GM12878 (cell line): ENCODE results near the gene KCNK5. TPM values are rescaled to one million over a fixed set of nuclear protein-coding genes. Genes with fewer than 3 reads are reported as not detected.
A peak's percentile ranks its signal among the peaks of the same experiment; 100 is the strongest.

ENCODE experiments used
- ATAC-seq: fragments of 200-7000 bp; cut with Tn5 transposase; 3 replicates; pipeline ENCODE4 v1.9.1; 2020; ENCODE audit warnings: mild to moderate bottlenecking, moderate library complexity
- BruUV-seq: library from RNA; stranded (reverse); fragments of 400-500 nt; replicated peaks from 2 replicates; lab custom pipeline; 2021; lab: Mats Ljungman, UMichigan
- CTCF ChIA-PET: fragments of 300-600 bp; sonication (Branson Sonifier 250); formaldehyde crosslinking; extraction: SDS; loops from one replicate; lab custom pipeline; 2021; ENCODE audit warnings: inconsistent platforms; lab: Yijun Ruan, JAX
- POLR2A ChIA-PET: fragments of 350-600 bp; formaldehyde crosslinking; extraction: SDS; loops from one replicate; lab custom pipeline; 2021; ENCODE audit warnings: inconsistent platforms; lab: Charles Lee
- RAD21 ChIA-PET: fragments of 300-600 bp; sonication (Branson Sonifier 250); formaldehyde crosslinking; loops from one replicate; lab custom pipeline; 2023; ENCODE audit warnings: antibody characterized with exemption; ENCODE audit not compliant: unreplicated experiment; lab: Charles Lee
- SMC1A ChIA-PET: fragments of 300-600 bp; sonication (Branson Sonifier 250); formaldehyde crosslinking; loops from one replicate; lab custom pipeline; 2023; ENCODE audit not compliant: unreplicated experiment, uncharacterized antibody; lab: Charles Lee
- DNase-seq: peaks from one replicate; pipeline ENCODE4 v3.0.0-alpha.2; 2011; ENCODE audit warnings: low read depth, low spot score
- FAIRE-seq: peaks from 3 replicates; lab custom pipeline; 2011; peaks lifted over from hg19 to GRCh38; lab: Jason Lieb, UNC
- H2AFZ ChIP-seq: 2 replicates; pipeline ENCODE4 v1.6.0; 2011; ENCODE audit warnings: low read depth, low read length, control low read depth; ENCODE audit not compliant: control insufficient read depth
- H3K27ac ChIP-seq: 2 replicates; pipeline ENCODE4 v1.5.1; 2011; ENCODE audit warnings: control low read depth; ENCODE audit not compliant: control insufficient read depth, insufficient read depth
- H3K27me3 ChIP-seq, 2 experiments: replicated peaks in 1 of 2; 2 replicates each; pipeline versions ENCODE4 v1.6.0 to v1.6.1; 2011; ENCODE audit warnings: low read length in 1 of 2; ENCODE audit not compliant: control insufficient read depth in 2 of 2, insufficient read depth in 2 of 2
- H3K36me3 ChIP-seq, 2 experiments: 2 replicates each; pipeline ENCODE4 v1.5.1; 2011; ENCODE audit warnings: low read length in 1 of 2; ENCODE audit not compliant: control insufficient read depth in 2 of 2, insufficient read depth in 2 of 2
- H3K4me1 ChIP-seq: 2 replicates; pipeline ENCODE4 v1.6.1; 2011; ENCODE audit warnings: mild to moderate bottlenecking, low read length, moderate library complexity, mixed read lengths; ENCODE audit not compliant: control insufficient read depth, insufficient read depth
- H3K4me2 ChIP-seq: 2 replicates; pipeline ENCODE4 v1.6.0; 2011; ENCODE audit warnings: control low read depth; ENCODE audit not compliant: control insufficient read depth, insufficient read depth
- H3K4me3 ChIP-seq: fragments of 200-600 bp; sonication (generic); 2 replicates; pipeline ENCODE4 v1.5.1; 2016
- H3K79me2 ChIP-seq: 2 replicates; pipeline ENCODE4 v1.6.0; 2011; ENCODE audit warnings: low read length; ENCODE audit not compliant: control insufficient read depth, insufficient read depth
- H3K9ac ChIP-seq: 2 replicates; pipeline ENCODE4 v1.8.0; 2011; ENCODE audit warnings: low read length, control low read depth, mixed read lengths; ENCODE audit not compliant: control insufficient read depth, insufficient read depth
- H3K9me3 ChIP-seq: replicated peaks from 3 replicates; pipeline ENCODE4 v1.5.1; 2011; ENCODE audit warnings: mild to moderate bottlenecking, low read length; ENCODE audit not compliant: control insufficient read depth, insufficient read depth
- H4K20me1 ChIP-seq: 2 replicates; pipeline ENCODE4 v1.6.0; 2011; ENCODE audit not compliant: control insufficient read depth, insufficient read depth
- EED ChIP-seq: sonication (generic); IDR thresholded peaks from 2 replicates; pipeline ENCODE4 v1.6.1; 2016; ENCODE audit warnings: antibody characterized with exemption, low read depth
- EGR1 ChIP-seq, 2 experiments: IDR thresholded peaks; 1 replicate in 1 of 2; 2 replicates in 1 of 2; pipeline ENCODE4 v1.6.1; 2011 to 2012; ENCODE audit warnings: low read depth in 2 of 2, low read length in 2 of 2, borderline replicate concordance in 1 of 2, mild to moderate bottlenecking in 1 of 2, moderate library complexity in 1 of 2
- ESRRA ChIP-seq: IDR thresholded peaks from 2 replicates; pipeline ENCODE4 v1.6.1; 2012; ENCODE audit warnings: mild to moderate bottlenecking, low read length, improper control_type of control experiment
- IKZF1 ChIP-seq: fragments of 450-650 bp; conservative IDR thresholded peaks from 2 replicates; pipeline ENCODE4 v1.6.1; 2017; ENCODE audit warnings: antibody characterized with exemption, mild to moderate bottlenecking
- WGBS: methylation state at CpG from one replicate; pipeline ENCODE4 v1.1.6; 2016; ENCODE audit warnings: low lambda C conversion rate; ENCODE audit not compliant: insufficient replicate concordance, insufficient coverage; ENCODE audit errors: missing lambda C conversion rate; 5-methylcytosine and 5-hydroxymethylcytosine counted together
- in situ Hi-C: fragments of 300-500 bp; cut with MboI; formaldehyde crosslinking; loops from 9 replicates; pipeline ENCODE4 v1.14.3; 2018; ENCODE audit warnings: mixed read lengths
- intact Hi-C: fragments of 100-400 bp; cut with micrococcal nuclease; formaldehyde crosslinking; loops from one replicate; pipeline ENCODE4 v1.14.2; 2022; ENCODE audit not compliant: unreplicated experiment
- polyA plus RNA-seq, 11 experiments: library from polyadenylated mRNA; depleted of rRNA in 4 of 11; unstranded in 6 of 11; stranded (reverse) in 5 of 11; fragments of >200 nt; fragmentation: Nextera tagmentation in 4 of 11; fragmentation: Illumina TruSeq in 1 of 11; extraction: Ambion mirVana in 4 of 11; extraction: Trizol in 1 of 11; gene quantifications; 1 replicate in 1 of 11; 2 replicates in 10 of 11; pipeline versions ENCODE4 v1.2.1 to v1.2.3, GENCODE V29; 2011 to 2016; ENCODE audit warnings: inconsistent platforms in 2 of 11, missing spikeins in 2 of 11, low read depth in 1 of 11
- total RNA-seq, 4 experiments: library from RNA; depleted of rRNA in 3 of 4; stranded (reverse); fragments of >200 nt in 3 of 4; fragmentation: Illumina TruSeq in 1 of 4; extraction: Trizol in 1 of 4; gene quantifications; 2 replicates each; pipeline versions ENCODE4 v1.2.1 to v1.2.3, GENCODE V29; 2013 to 2021

KCNK5 gene
- total and polyA plus RNA-seq, 10 of the 15 experiments (the other 5 are each of a cell fraction or from before 2014, with no cell fraction given) = 0.11 to 4.2 (median 2.1) TPM

GRCh38 chr6:39228111-39228971, 934 bp downstream of the KCNK5 start:
- FAIRE-seq (no peak), ATAC-seq (peak; percentile 6; the same call in 1 of the 3 replicates), DNase-seq (no peak)
- ChIA-PET RAD21 (interaction anchor here (0.8 to 1.4 kb wide), 5 partner anchors 11 to 1844 kb away, joined by 3 to 4 read pairs (median 3); partner anchors contain the start of genes NFYA and OARD1), POLR2A (interaction anchor here (0.7 to 1.6 kb wide), 4 partner anchors 9 to 32 kb away, joined by 3 to 8 read pairs (median 4); no protein-coding TSS in a partner anchor), SMC1A (interaction anchor here (4.3 kb wide), 1 partner anchor 11 kb away, joined by 32 read pairs; no protein-coding TSS in a partner anchor), CTCF (interaction anchor here (0.7 to 1.4 kb wide), 6 partner anchors 9 to 82 kb away, joined by 3 to 6 read pairs (median 4); no protein-coding TSS in a partner anchor)
- Histone ChIP-seq H2AFZ (no peak overlapping the region), H4K20me1 (no peaks in the 10 kb centered on the region), H3K36me3 (no peaks in the 10 kb centered on the region), H3K9ac (peak overlapping the region; percentile 47; the same call in 1 of the 2 replicates), H3K27me3 (peaks cover 0 to 3% of the 10 kb centered on the region in 2 experiments; a peak in 3 of 4 replicates), H3K4me2 (peak overlapping the region; percentile 89), H3K4me1 (peaks cover 8% of the 10 kb centered on the region), H3K79me2 (peaks cover 9% of the 10 kb centered on the region), H3K9me3 (no peaks in the 10 kb centered on the region; the same call in 2 of the 3 replicates), H3K27ac (no peak overlapping the region), H3K4me3 (peak overlapping the region; percentile 57)
- WGBS = 39% methylated on average over 41 of the region's 41 CpGs
- intact Hi-C loops = no loop called here
- TF ChIP-seq ESRRA (no peak), IKZF1 (0 out of 2 replicates have a peak, but pooled peaks have one; percentile 20), EED (0 out of 2 replicates have a peak, but pooled peaks have one; percentile 8), EGR1 (IDR thresholded peaks at IDR 0.05; ENCODE audit: borderline replicate concordance in 1 of 2, low read depth in 2 of 2, low read length in 2 of 2) (peak in 1 of 2 experiments; percentile 81; a peak in 2 of 3 replicates)
- BruUV-seq = no TSS peak
- in situ Hi-C loops = no loop called here
